Ureter (tissue), 1 donor: ENCODE results near the gene PPP1R26. TPM values are rescaled to one million over a fixed set of nuclear protein-coding genes. Genes with fewer than 3 reads are reported as not detected.

ENCODE experiments used
- total RNA-seq: library from RNA; stranded (reverse); gene quantifications from one replicate; pipeline ENCODE4 v1.2.4, GENCODE V29; 2023
- donor health status: DM: yes; HTN: yes; CAD: no.

The PPP1R26 gene
- total RNA-seq, 1 donor from 2014 or later = 25.6 TPM

Other genes with a start within 250 kb of the PPP1R26 start
- gene MRPS2, start 20.9 kb downstream of the PPP1R26 start, total RNA-seq = 34.5 TPM
- gene LCN1, start 41.7 kb downstream of the PPP1R26 start, total RNA-seq = not detected
- gene OBP2A, start 66.3 kb downstream of the PPP1R26 start, total RNA-seq = not detected
- gene PAEP, start 82.0 kb downstream of the PPP1R26 start, total RNA-seq = not detected
- gene GLT6D1, start 159.8 kb downstream of the PPP1R26 start, total RNA-seq = not detected
- gene LCN9, start 183.5 kb downstream of the PPP1R26 start, total RNA-seq = not detected
- gene SOHLH1, start 219.7 kb downstream of the PPP1R26 start, total RNA-seq = not detected
- 0.83 TPM for gene KCNT1, start 222.4 kb downstream of the PPP1R26 start, total RNA-seq